ENCODE measurements around the gene SYNGR2. TPM values are rescaled to one million over a fixed set of nuclear protein-coding genes. Genes with fewer than 3 reads are reported as not detected.
A peak's percentile ranks its signal among the peaks of the same experiment; 100 is the strongest.

SYNGR2 gene
- total and polyA plus RNA-seq, 2 donors (not counting 1 experiment from before 2014, with no cell fraction given): 390 to 442 TPM

- Histone ChIP-seq H3K9ac (ENCODE audit: low read length) (peak overlapping the region; percentile 32), H3K27ac (ENCODE audit: low read length in 2 of 2) (peak overlapping the region; percentile 74 to 95), H3K4me3 (ENCODE audit: control extremely low read depth in 1 of 5, extremely low read depth in 1 of 5, insufficient read depth in 1 of 5, low read depth in 2 of 5, low read length in 4 of 5) (peak overlapping the region in 2 of 5 experiments; percentile 17 to 52), H3K4me2 (replicated peaks; ENCODE audit: low read depth, low read length, poor library complexity, severe bottlenecking) (peak overlapping the region; percentile 73), H3K36me3 (replicated peaks in 1 of 2; ENCODE audit: control extremely low read depth in 1 of 2, control insufficient read depth in 1 of 2, extremely low read depth in 1 of 2, insufficient read depth in 2 of 2, low read length in 1 of 2) (peaks cover 0 to 47% of the 10 kb centered on the region in 2 experiments), H3K79me2 (ENCODE audit: control insufficient read depth, insufficient read depth, low read length) (peaks cover 49% of the 10 kb centered on the region), H3K9me3 (ENCODE audit: control extremely low read depth in 1 of 3, control insufficient read depth in 2 of 3, insufficient read depth in 1 of 3, low read length in 2 of 3) (no peaks in the 10 kb centered on the region), H3K4me1 (ENCODE audit: control insufficient read depth in 2 of 2, insufficient read depth in 2 of 2, low read length in 2 of 2) (peaks cover 82 to 87% of the 10 kb centered on the region in 2 donors), H2AFZ (ENCODE audit: insufficient read depth, low read depth, low read length, poor library complexity, severe bottlenecking) (no peak overlapping the region), H4K20me1 (ENCODE audit: control insufficient read depth, insufficient read depth, low read length, poor library complexity, severe bottlenecking) (peaks cover 25% of the 10 kb centered on the region), H3K27me3 (replicated peaks in 1 of 4; ENCODE audit: control extremely low read depth in 1 of 4, control insufficient read depth in 3 of 4, insufficient read depth in 4 of 4, low read length in 3 of 4) (no peaks in the 10 kb centered on the region)
- peak overlapping the region; percentile 83 for H3K4me3 Mint-ChIP-seq
- ATAC-seq (ENCODE audit: low read depth): peak; percentile 25
- DNase-seq: peak; percentile 64
- H3K27ac Mint-ChIP-seq: peak overlapping the region; percentile 89
- ChIA-PET CTCF (interaction anchor here (0.8 to 19.2 kb wide), 6 partner anchors 11 to 61 kb away, joined by 3 to 357 read pairs (median 76); partner anchors contain the start of genes TMC6 and TMC8), POLR2A (interaction anchor here (0.5 to 19.6 kb wide), 7 partner anchors 9 to 214 kb away, joined by 3 to 432 read pairs (median 3); partner anchors contain the start of genes TMC6 and TMC8)
- no peak for TF ChIP-seq EZH2 (IDR thresholded peaks at IDR 0.05; ENCODE audit: borderline replicate concordance, insufficient read depth, low read depth, low read length, poor library complexity, severe bottlenecking)
- TF ChIP-seq CTCF (IDR thresholded peaks at IDR 0.05): no peak
- intact Hi-C loops (cut with micrococcal nuclease): loop anchor here (1.0 kb wide), 1 partner anchor 17 kb away; no protein-coding TSS in a partner anchor
- no peaks in the 10 kb centered on the region for H3K27me3 Mint-ChIP-seq
- H3K9me3 Mint-ChIP-seq (ENCODE audit: insufficient read depth): no peaks in the 10 kb centered on the region
- 21% methylated on average over 14 of the region's 19 CpGs for WGBS (ENCODE audit: insufficient coverage)
- peaks cover 79% of the 10 kb centered on the region for H3K4me1 Mint-ChIP-seq
Observed at GRCh38 chr17:78172249-78173051, 4.1 kb downstream of the SYNGR2 start.

All from B cell (primary cell).